H1 (cell line): ENCODE measurements around the gene RORB. TPM values are rescaled to one million over a fixed set of nuclear protein-coding genes. Genes with fewer than 3 reads are reported as not detected.

Experiments used
- CTCF ChIA-PET: fragments of 300-600 bp; sonication (Branson Sonifier 250); formaldehyde crosslinking; loops from one replicate; lab custom pipeline; 2021; ENCODE audit not compliant: partially characterized antibody; lab: Charles Lee
- POLR2A ChIA-PET: fragments of 300-600 bp; sonication (Branson Sonifier 250); formaldehyde crosslinking; loops from one replicate; lab custom pipeline; 2021; ENCODE audit warnings: inconsistent platforms; ENCODE audit not compliant: partially characterized antibody; lab: Charles Lee
- DNase-seq, 2 experiments: peaks; one replicate each; pipeline versions ENCODE4 v3.0.0 to v3.0.0-alpha.2; 2010 to 2022; ENCODE audit warnings: low spot score in 2 of 2, low read depth in 1 of 2, mixed read lengths in 1 of 2
- FAIRE-seq: peaks from 2 replicates; lab custom pipeline; 2011; peaks lifted over from hg19 to GRCh38; lab: Jason Lieb, UNC
- H2AFZ ChIP-seq: 2 replicates; pipeline ENCODE4 v1.8.1; 2012; ENCODE audit warnings: low read length, inconsistent platforms
- H2AK5ac ChIP-seq: 2 replicates; pipeline ENCODE4 v1.6.1; 2013; ENCODE audit warnings: low read depth, low read length
- H2BK120ac ChIP-seq: replicated peaks from 2 replicates; pipeline ENCODE3; 2013; ENCODE audit warnings: low read depth, low read length, inconsistent platforms
- H2BK12ac ChIP-seq: 2 replicates; pipeline ENCODE4 v1.6.1; 2013; ENCODE audit warnings: low read depth, low read length
- H2BK15ac ChIP-seq: 2 replicates; pipeline ENCODE4 v1.6.1; 2013; ENCODE audit warnings: low read length
- H2BK20ac ChIP-seq: 2 replicates; pipeline ENCODE4 v1.6.1; 2013; ENCODE audit warnings: low read length
- H2BK5ac ChIP-seq: 2 replicates; pipeline ENCODE4 v1.6.1; 2013; ENCODE audit warnings: low read depth, low read length
- H3K14ac ChIP-seq: 2 replicates; pipeline ENCODE4 v1.6.1; 2013; ENCODE audit warnings: inconsistent platforms; ENCODE audit not compliant: insufficient read length
- H3K18ac ChIP-seq: 2 replicates; pipeline ENCODE4 v1.6.1; 2013; ENCODE audit warnings: low read length; ENCODE audit errors: extremely low read depth
- H3K23ac ChIP-seq: 2 replicates; pipeline ENCODE4 v1.6.1; 2013; ENCODE audit warnings: inconsistent platforms; ENCODE audit not compliant: insufficient read length
- H3K23me2 ChIP-seq: 2 replicates; pipeline ENCODE4 v1.6.1; 2013; ENCODE audit warnings: low read depth, low read length
- H3K27ac ChIP-seq: 2 replicates; pipeline ENCODE4 v1.6.1; 2011; ENCODE audit warnings: low read depth, low read length, inconsistent platforms
- H3K27me3 ChIP-seq, 4 experiments: replicated peaks in 1 of 4; 1 replicate in 1 of 4; 2 replicates in 3 of 4; pipeline versions ENCODE4 v1.6.1 to v1.8.1; 2011 to 2013; ENCODE audit warnings: low read length in 3 of 4, mild to moderate bottlenecking in 3 of 4, inconsistent platforms in 2 of 4, mixed read lengths in 2 of 4, moderate library complexity in 1 of 4; ENCODE audit not compliant: control insufficient read depth in 3 of 4, insufficient read depth in 3 of 4; ENCODE audit errors: extremely low read depth in 1 of 4
- H3K36me3 ChIP-seq, 4 experiments: 2 replicates each; pipeline versions ENCODE4 v1.6.1 to v1.8.1; 2011 to 2013; ENCODE audit warnings: mild to moderate bottlenecking in 4 of 4, low read length in 3 of 4, moderate library complexity in 2 of 4, control low read depth in 1 of 4, inconsistent platforms in 1 of 4; ENCODE audit not compliant: insufficient read depth in 4 of 4, control insufficient read depth in 2 of 4
- H3K4ac ChIP-seq: replicated peaks from 2 replicates; pipeline ENCODE3; 2013; ENCODE audit warnings: low read length, low read depth, mixed read lengths, inconsistent platforms; ENCODE audit not compliant: insufficient read length
- H3K4me1 ChIP-seq, 4 experiments: replicated peaks in 1 of 4; 1 replicate in 1 of 4; 2 replicates in 3 of 4; pipeline versions ENCODE4 v1.6.1 to v1.8.1; 2011 to 2013; ENCODE audit warnings: low read length in 3 of 4, inconsistent platforms in 2 of 4, mixed read lengths in 1 of 4; ENCODE audit not compliant: insufficient read depth in 4 of 4, control insufficient read depth in 3 of 4
- H3K4me2 ChIP-seq, 2 experiments: 2 replicates each; pipeline versions ENCODE4 v1.6.1 to v1.8.1; 2011 to 2013; ENCODE audit warnings: low read depth in 2 of 2, low read length in 2 of 2, control low read depth in 1 of 2, inconsistent platforms in 1 of 2, mild to moderate bottlenecking in 1 of 2; ENCODE audit not compliant: insufficient read depth in 1 of 2
- H3K4me3 ChIP-seq, 4 experiments: fragments of 200-600, 300-600 bp in 1 of 4; sonication (generic), shearing (Covaris generic), sonication (Bioruptor Twin) in 1 of 4; 2 replicates each; pipeline versions ENCODE4 v1.5.1 to v1.8.1; 2011 to 2016; ENCODE audit warnings: low read length in 4 of 4, low read depth in 3 of 4, control low read depth in 2 of 4, inconsistent platforms in 2 of 4, mild to moderate bottlenecking in 2 of 4, mixed read lengths in 1 of 4, moderate library complexity in 1 of 4; ENCODE audit not compliant: insufficient read depth in 2 of 4; ENCODE audit errors: extremely low read depth in 1 of 4
- H3K56ac ChIP-seq: replicated peaks from 2 replicates; pipeline ENCODE3; 2013; ENCODE audit warnings: low read depth, mild to moderate bottlenecking, mixed read lengths, low read length, inconsistent platforms; ENCODE audit not compliant: insufficient read length
- H3K79me1 ChIP-seq: 2 replicates; pipeline ENCODE4 v1.6.1; 2013; ENCODE audit warnings: low read depth, low read length, control low read depth
- H3K79me2 ChIP-seq, 2 experiments: 2 replicates each; pipeline versions ENCODE4 v1.6.1 to v1.8.1; 2012 to 2013; ENCODE audit warnings: low read length in 2 of 2, mild to moderate bottlenecking in 2 of 2, inconsistent platforms in 1 of 2; ENCODE audit not compliant: insufficient read depth in 2 of 2, control insufficient read depth in 1 of 2
- H3K9ac ChIP-seq, 4 experiments: replicated peaks in 1 of 4; 1 replicate in 1 of 4; 2 replicates in 3 of 4; pipeline versions ENCODE4 v1.6.1 to v1.8.1; 2011 to 2013; ENCODE audit warnings: low read depth in 3 of 4, low read length in 3 of 4, control low read depth in 2 of 4, mild to moderate bottlenecking in 2 of 4, moderate library complexity in 2 of 4, inconsistent platforms in 1 of 4; ENCODE audit errors: extremely low read depth in 1 of 4
- H3K9me3 ChIP-seq, 2 experiments: 2 replicates each; pipeline versions ENCODE4 v1.6.1 to v1.8.1; 2012 to 2013; ENCODE audit warnings: mild to moderate bottlenecking in 2 of 2, moderate library complexity in 2 of 2, control low read depth in 1 of 2, inconsistent platforms in 1 of 2, low read depth in 1 of 2, low read length in 1 of 2, mixed read lengths in 1 of 2; ENCODE audit not compliant: insufficient read depth in 2 of 2
- H4K20me1 ChIP-seq, 2 experiments: replicated peaks in 1 of 2; 2 replicates each; pipeline versions ENCODE3 to v1.8.1; 2011 to 2013; ENCODE audit warnings: inconsistent platforms in 2 of 2, low read length in 2 of 2, mild to moderate bottlenecking in 1 of 2; ENCODE audit not compliant: insufficient read depth in 2 of 2, control insufficient read depth in 1 of 2
- H4K5ac ChIP-seq: 2 replicates; pipeline ENCODE4 v1.6.1; 2013; ENCODE audit warnings: low read length, low read depth, mixed read lengths, inconsistent platforms; ENCODE audit not compliant: insufficient read length
- H4K8ac ChIP-seq: 2 replicates; pipeline ENCODE4 v1.8.0; 2013; ENCODE audit warnings: mild to moderate bottlenecking, moderate library complexity, low read length, inconsistent platforms; ENCODE audit not compliant: insufficient read depth; ENCODE audit errors: extremely low read depth
- H4K91ac ChIP-seq: replicated peaks from 2 replicates; pipeline ENCODE3; 2013; ENCODE audit warnings: low read length, mixed read lengths, inconsistent platforms; ENCODE audit not compliant: insufficient read length
- CEBPB ChIP-seq: IDR thresholded peaks from 2 replicates; pipeline ENCODE4 v1.6.1; 2012; ENCODE audit warnings: low read depth, low read length
- CHD1 ChIP-seq: IDR thresholded peaks from 2 replicates; pipeline ENCODE4 v1.6.1; 2012; ENCODE audit warnings: low read depth, low read length, improper control_type of control experiment
- EZH2 ChIP-seq: fragments of 200-600 bp; sonication (generic); IDR thresholded peaks from 2 replicates; pipeline ENCODE4 v1.7.1; 2012; ENCODE audit warnings: low read depth, mild to moderate bottlenecking, moderate library complexity, low read length, inconsistent platforms; ENCODE audit not compliant: severe bottlenecking
- FOSL1 ChIP-seq: IDR thresholded peaks from 2 replicates; pipeline ENCODE4 v1.6.1; 2011; ENCODE audit warnings: mild to moderate bottlenecking, low read depth, low read length, moderate library complexity; ENCODE audit not compliant: insufficient read depth
- HDAC2 ChIP-seq, 2 experiments: fragments of 300-600 bp in 1 of 2; sonication (generic) in 1 of 2; IDR thresholded peaks; 2 replicates each; pipeline ENCODE4 v1.6.1; 2011 to 2012; ENCODE audit warnings: low read depth in 2 of 2, low read length in 2 of 2, mild to moderate bottlenecking in 2 of 2, moderate library complexity in 2 of 2, borderline replicate concordance in 1 of 2, inconsistent platforms in 1 of 2
- RFX5 ChIP-seq: IDR thresholded peaks from 2 replicates; pipeline ENCODE4 v1.6.1; 2011; ENCODE audit warnings: low read depth, low read length, improper control_type of control experiment, borderline replicate concordance
- RNF2 ChIP-seq: fragments of 200-900, 300-1000 bp; sonication (generic); IDR thresholded peaks from 2 replicates; pipeline ENCODE4 v1.7.1; 2016; ENCODE audit warnings: borderline replicate concordance, low read depth, mild to moderate bottlenecking, antibody characterized with exemption, low read length; ENCODE audit not compliant: poor library complexity, severe bottlenecking; ENCODE audit errors: missing control alignments
- SIRT6 ChIP-seq: IDR thresholded peaks from one replicate; pipeline ENCODE4 v1.7.1; 2012; ENCODE audit warnings: low read length, inconsistent platforms
- TBP ChIP-seq: IDR thresholded peaks from 2 replicates; pipeline ENCODE4 v1.6.1; 2011; ENCODE audit warnings: low read depth, low read length, improper control_type of control experiment
- WGBS, 2 experiments: shearing (Covaris generic) in 1 of 2; methylation state at CpG; one replicate each; pipeline versions ENCODE4 v1.1.6 to v1.1.7; 2013 to 2015; ENCODE audit warnings: low lambda C conversion rate in 2 of 2, mixed read lengths in 2 of 2, inconsistent platforms in 1 of 2, low coverage in 1 of 2, missing lambda C conversion rate in 1 of 2; ENCODE audit not compliant: insufficient replicate concordance in 2 of 2, insufficient coverage in 1 of 2, insufficient read length in 1 of 2; ENCODE audit errors: extremely low coverage in 1 of 2, missing lambda C conversion rate in 1 of 2; 5-methylcytosine and 5-hydroxymethylcytosine counted together
- polyA plus RNA-seq, 7 experiments: library from polyadenylated mRNA; depleted of rRNA in 3 of 7; stranded (reverse) in 5 of 7; unstranded in 2 of 7; fragments of >200 nt in 5 of 7; fragments of 200-250 nt in 2 of 7; gene quantifications; 1 replicate in 5 of 7; 2 replicates in 1 of 7; 4 replicates in 1 of 7; pipeline versions ENCODE4 v1.2.1 to v1.2.3, GENCODE V29; 2011 to 2013; ENCODE audit warnings: missing spikeins in 2 of 7, mixed read lengths in 2 of 7
- total RNA-seq: library from RNA; stranded (reverse); fragmentation: NEBNext Ultra II Directional; extraction: Animal tissue kit (Norgen Biotek cat#: 25700); gene quantifications from 2 replicates; pipeline ENCODE4 v1.2.1, GENCODE V29; 2021
- TF ChIP-seq, protein P1 (sequence below): IDR thresholded peaks from 2 replicates; pipeline ENCODE4 v1.6.1; 2011; ENCODE audit warnings: low read length, improper control_type of control experiment

RORB gene
- total and polyA plus RNA-seq, 2 of the 8 experiments (the other 6 are each of a cell fraction or from before 2014, with no cell fraction given), result 2.3 to 7.1 TPM

- FAIRE-seq (peak; percentile 48), DNase-seq (no peak)
- H3K79me2 ChIP-seq, result no peaks in the 10 kb centered on the region
- no peak overlapping the region for H2AFZ ChIP-seq
- ChIA-PET CTCF (interaction anchor here (0.8 to 1.1 kb wide), 2 partner anchors 14 to 15 kb away, joined by 3 to 4 read pairs; no protein-coding TSS in a partner anchor), POLR2A (no interaction called here)
- H4K8ac ChIP-seq, result no peak overlapping the region
- no peak overlapping the region for H3K56ac ChIP-seq
- 0 out of 4 replicates have a peak overlapping the region, but pooled peaks of 1 of the 2 experiments have one; percentile 8 for H3K4me2 ChIP-seq
- H3K4ac ChIP-seq, result no peak overlapping the region
- H3K27me3 ChIP-seq, result no peaks in the 10 kb centered on the region
- no peaks in the 10 kb centered on the region for H3K79me1 ChIP-seq
- H3K14ac ChIP-seq, result no peak overlapping the region
- no peak overlapping the region for H2BK120ac ChIP-seq
- H3K9ac ChIP-seq, result no peak overlapping the region
- H3K9me3 ChIP-seq, result no peaks in the 10 kb centered on the region
- H2BK12ac ChIP-seq, result no peak overlapping the region
- no peaks in the 10 kb centered on the region for H4K20me1 ChIP-seq
- no peak overlapping the region for H3K27ac ChIP-seq
- no peak overlapping the region for H2BK15ac ChIP-seq
- H3K18ac ChIP-seq, result no peak overlapping the region
- H3K36me3 ChIP-seq, result no peaks in the 10 kb centered on the region
- H3K23me2 ChIP-seq, result no peaks in the 10 kb centered on the region
- H3K4me1 ChIP-seq, result peaks cover 0 to 2% (median 0%) of the 10 kb centered on the region in 4 experiments; a peak in 3 of 7 replicates
- no peak overlapping the region for H2BK5ac ChIP-seq
- H3K4me3 ChIP-seq, result no peak overlapping the region
- H2BK20ac ChIP-seq, result no peak overlapping the region
- H4K5ac ChIP-seq, result no peak overlapping the region
- TF ChIP-seq CHD1 (no peak), RFX5 (no peak), SIRT6 (no peak), FOSL1 (no peak), TBP (no peak), HDAC2 (IDR thresholded peaks at IDR 0.05; ENCODE audit: borderline replicate concordance in 1 of 2, low read depth in 2 of 2, low read length in 2 of 2) (no peak), EZH2 (no peak), CEBPB (no peak), RNF2 (no peak)
- TF ChIP-seq, protein P1, sequence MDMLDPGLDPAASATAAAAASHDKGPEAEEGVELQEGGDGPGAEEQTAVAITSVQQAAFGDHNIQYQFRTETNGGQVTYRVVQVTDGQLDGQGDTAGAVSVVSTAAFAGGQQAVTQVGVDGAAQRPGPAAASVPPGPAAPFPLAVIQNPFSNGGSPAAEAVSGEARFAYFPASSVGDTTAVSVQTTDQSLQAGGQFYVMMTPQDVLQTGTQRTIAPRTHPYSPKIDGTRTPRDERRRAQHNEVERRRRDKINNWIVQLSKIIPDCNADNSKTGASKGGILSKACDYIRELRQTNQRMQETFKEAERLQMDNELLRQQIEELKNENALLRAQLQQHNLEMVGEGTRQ, result no peak
- H3K23ac ChIP-seq, result no peak overlapping the region
- H2AK5ac ChIP-seq, result no peak overlapping the region
- no peak overlapping the region for H4K91ac ChIP-seq
- 70% methylated on average over 7 of the region's 7 CpGs; no CpG with 5 or more reads in 1 of the 2 experiments for WGBS, 2 experiments
Observed at GRCh38 chr9:74728176-74728575, 231.0 kb downstream of the RORB start.
